ENCODE results near the gene HIPK4.
"Not testable (repeated sequence)": the region's sequence is repeated elsewhere in the genome, so short reads cannot be mapped to it uniquely, and the experiment has no call there.

The HIPK4 gene

GRCh38 chr19:40390084-40390742, at the start of gene HIPK4:
TSS of gene HIPK4 (minus strand) at chr19:40390181. CDS start at chr19:40389902, 279 bp downstream.
- H3K36me3 ChIP-seq (ENCODE audit: control insufficient read depth, insufficient read depth, low read length): no peaks in the 10 kb centered on the region
- no peak for TF ChIP-seq CTCF (IDR thresholded peaks at IDR 0.05; ENCODE audit: insufficient read depth, low read length, poor library complexity, severe bottlenecking)
- H3K4me3 ChIP-seq (replicated peaks; ENCODE audit: low read depth, low read length): no peak within 1 kb of the TSS
- no peaks in the 10 kb centered on the region for H3K27me3 ChIP-seq (replicated peaks; ENCODE audit: control insufficient read depth, insufficient read depth, low read length)
- no peak for DNase-seq (ENCODE audit: extremely low read depth, insufficient read length)

GRCh38 chr19:40438284-40438683, 48.3 kb upstream of the HIPK4 start:
- Histone ChIP-seq H3K27me3 (replicated peaks; ENCODE audit: control insufficient read depth, insufficient read depth, low read length) (no peaks in the 10 kb centered on the region), H3K4me3 (replicated peaks; ENCODE audit: low read depth, low read length) (no peak overlapping the region), H3K36me3 (ENCODE audit: control insufficient read depth, insufficient read depth, low read length) (peaks cover 9% of the 10 kb centered on the region)
- DNase-seq (ENCODE audit: extremely low read depth, insufficient read length): no peak
- no peak for TF ChIP-seq CTCF (IDR thresholded peaks at IDR 0.05; ENCODE audit: insufficient read depth, low read length, poor library complexity, severe bottlenecking)

GRCh38 chr19:40433391-40434216, 43.6 kb upstream of the HIPK4 start:
- H3K27me3 ChIP-seq (replicated peaks; ENCODE audit: control insufficient read depth, insufficient read depth, low read length): no peaks in the 10 kb centered on the region
- TF ChIP-seq CTCF (IDR thresholded peaks at IDR 0.05; ENCODE audit: insufficient read depth, low read length, poor library complexity, severe bottlenecking): no peak
- DNase-seq (ENCODE audit: extremely low read depth, insufficient read length): peak; percentile 84
- peak overlapping the region; percentile 49 for H3K4me3 ChIP-seq (replicated peaks; ENCODE audit: low read depth, low read length)
- H3K36me3 ChIP-seq (ENCODE audit: control insufficient read depth, insufficient read depth, low read length): no peaks in the 10 kb centered on the region

- H3K27me3 ChIP-seq (replicated peaks; ENCODE audit: control insufficient read depth, insufficient read depth, low read length); H3K4me3 ChIP-seq (replicated peaks; ENCODE audit: low read depth, low read length); DNase-seq (ENCODE audit: extremely low read depth, insufficient read length); H3K36me3 ChIP-seq (ENCODE audit: control insufficient read depth, insufficient read depth, low read length): not testable (repeated sequence)
Observed at GRCh38 chr19:40432760-40433159, 42.8 kb upstream of the HIPK4 start.

- Histone ChIP-seq H3K4me3 (replicated peaks; ENCODE audit: low read depth, low read length) (no peak overlapping the region), H3K27me3 (replicated peaks; ENCODE audit: control insufficient read depth, insufficient read depth, low read length) (no peaks in the 10 kb centered on the region), H3K36me3 (ENCODE audit: control insufficient read depth, insufficient read depth, low read length) (no peaks in the 10 kb centered on the region)
- TF ChIP-seq CTCF (IDR thresholded peaks at IDR 0.05; ENCODE audit: insufficient read depth, low read length, poor library complexity, severe bottlenecking): no peak
- DNase-seq (ENCODE audit: extremely low read depth, insufficient read length): no peak
Observed at GRCh38 chr19:40431698-40432097, 41.7 kb upstream of the HIPK4 start.

- not testable (repeated sequence) for H3K4me3 ChIP-seq (replicated peaks; ENCODE audit: low read depth, low read length); H3K36me3 ChIP-seq (ENCODE audit: control insufficient read depth, insufficient read depth, low read length); DNase-seq (ENCODE audit: extremely low read depth, insufficient read length); H3K27me3 ChIP-seq (replicated peaks; ENCODE audit: control insufficient read depth, insufficient read depth, low read length)
Observed at GRCh38 chr19:40430242-40430641, 40.3 kb upstream of the HIPK4 start.

GRCh38 chr19:40428197-40428596, 38.2 kb upstream of the HIPK4 start:
- H3K36me3 ChIP-seq (ENCODE audit: control insufficient read depth, insufficient read depth, low read length); DNase-seq (ENCODE audit: extremely low read depth, insufficient read length); H3K4me3 ChIP-seq (replicated peaks; ENCODE audit: low read depth, low read length); H3K27me3 ChIP-seq (replicated peaks; ENCODE audit: control insufficient read depth, insufficient read depth, low read length): not testable (repeated sequence)
